Peyer's patch (tissue), 4 donors: ENCODE data around the gene GRAPL.
"Not testable (repeated sequence)": the region's sequence is repeated elsewhere in the genome, so short reads cannot be mapped to it uniquely, and the experiment has no call there.

Experiments
- POLR2A ChIP-seq, 2 donors: fragments of 450-650 bp; IDR thresholded peaks; one replicate each; pipeline ENCODE4 v1.5.1; 2017; ENCODE audit warnings: antibody characterized with exemption in 2 of 2, mild to moderate bottlenecking in 2 of 2, moderate library complexity in 2 of 2
- TF ChIP-seq, protein P1 (sequence below), 6 experiments: fragments of 450-650 bp in 4 of 6; fragments of 200-600 bp in 2 of 6; sonication (generic) in 1 of 6; IDR thresholded peaks; one replicate each; pipeline ENCODE4 v1.5.1; 2017 to 2019; ENCODE audit warnings: antibody characterized with exemption in 6 of 6, mild to moderate bottlenecking in 3 of 6, moderate library complexity in 1 of 6

DNA sequence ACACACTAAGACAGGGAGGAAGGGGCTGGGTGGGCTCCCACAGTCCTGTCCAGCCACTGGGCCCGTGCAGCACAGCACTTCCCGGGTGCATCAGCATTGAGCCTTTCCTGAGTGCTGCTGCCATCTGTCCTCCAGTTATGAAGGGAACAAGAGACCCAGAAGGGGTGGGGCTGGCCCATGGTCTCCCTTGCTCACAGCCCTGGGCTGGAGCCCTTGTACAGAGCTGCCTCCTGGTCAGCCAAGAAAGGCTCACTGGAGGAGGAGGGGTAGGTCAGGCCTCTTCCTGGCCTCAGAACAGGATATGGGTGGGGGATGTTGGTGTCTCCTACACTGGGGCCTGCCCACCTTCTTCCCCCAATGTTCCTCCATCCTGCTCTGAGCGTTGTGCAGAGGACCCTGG, 76.0 kb downstream of the GRAPL start:
- TF ChIP-seq, protein P1, sequence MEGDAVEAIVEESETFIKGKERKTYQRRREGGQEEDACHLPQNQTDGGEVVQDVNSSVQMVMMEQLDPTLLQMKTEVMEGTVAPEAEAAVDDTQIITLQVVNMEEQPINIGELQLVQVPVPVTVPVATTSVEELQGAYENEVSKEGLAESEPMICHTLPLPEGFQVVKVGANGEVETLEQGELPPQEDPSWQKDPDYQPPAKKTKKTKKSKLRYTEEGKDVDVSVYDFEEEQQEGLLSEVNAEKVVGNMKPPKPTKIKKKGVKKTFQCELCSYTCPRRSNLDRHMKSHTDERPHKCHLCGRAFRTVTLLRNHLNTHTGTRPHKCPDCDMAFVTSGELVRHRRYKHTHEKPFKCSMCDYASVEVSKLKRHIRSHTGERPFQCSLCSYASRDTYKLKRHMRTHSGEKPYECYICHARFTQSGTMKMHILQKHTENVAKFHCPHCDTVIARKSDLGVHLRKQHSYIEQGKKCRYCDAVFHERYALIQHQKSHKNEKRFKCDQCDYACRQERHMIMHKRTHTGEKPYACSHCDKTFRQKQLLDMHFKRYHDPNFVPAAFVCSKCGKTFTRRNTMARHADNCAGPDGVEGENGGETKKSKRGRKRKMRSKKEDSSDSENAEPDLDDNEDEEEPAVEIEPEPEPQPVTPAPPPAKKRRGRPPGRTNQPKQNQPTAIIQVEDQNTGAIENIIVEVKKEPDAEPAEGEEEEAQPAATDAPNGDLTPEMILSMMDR (IDR thresholded peaks at IDR 0.05) = not testable (repeated sequence)
- not testable (repeated sequence) for TF ChIP-seq POLR2A (IDR thresholded peaks at IDR 0.05)
